GM21515 (cell line): ENCODE results near the gene FGFR2.

Source experiments
- ATAC-seq: cut with Tn5 transposase; IDR thresholded peaks from one replicate; pipeline ENCODE4 v1.9.1; 2021; ENCODE audit not compliant: unreplicated experiment

The FGFR2 gene

GRCh38 chr10:121459279-121459621 is 139.0 kb downstream of the FGFR2 start:
- no peak for ATAC-seq

- no peak for ATAC-seq
Observed at GRCh38 chr10:121457729-121458128, 140.5 kb downstream of the FGFR2 start.

DNA sequence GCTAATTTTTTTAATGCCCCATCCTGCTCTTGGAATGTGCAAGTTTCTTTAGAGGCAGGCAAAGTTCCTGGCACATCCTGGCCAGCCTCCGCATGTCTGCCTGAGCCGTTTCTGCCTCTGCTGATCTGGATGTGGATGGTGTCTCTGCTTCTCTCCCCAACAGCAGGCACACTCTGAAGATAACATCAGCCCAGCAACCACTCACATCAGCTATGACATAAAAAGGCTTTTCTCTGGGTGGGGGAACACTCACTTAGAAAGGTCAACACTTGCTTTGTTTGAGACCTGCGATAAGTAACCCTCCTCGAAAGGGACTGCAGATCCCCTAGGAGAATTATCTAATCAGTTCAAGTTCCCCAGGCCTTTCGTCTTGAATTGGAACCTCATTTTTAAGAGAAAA is 142.9 kb downstream of the FGFR2 start:
- no peak for ATAC-seq

DNA sequence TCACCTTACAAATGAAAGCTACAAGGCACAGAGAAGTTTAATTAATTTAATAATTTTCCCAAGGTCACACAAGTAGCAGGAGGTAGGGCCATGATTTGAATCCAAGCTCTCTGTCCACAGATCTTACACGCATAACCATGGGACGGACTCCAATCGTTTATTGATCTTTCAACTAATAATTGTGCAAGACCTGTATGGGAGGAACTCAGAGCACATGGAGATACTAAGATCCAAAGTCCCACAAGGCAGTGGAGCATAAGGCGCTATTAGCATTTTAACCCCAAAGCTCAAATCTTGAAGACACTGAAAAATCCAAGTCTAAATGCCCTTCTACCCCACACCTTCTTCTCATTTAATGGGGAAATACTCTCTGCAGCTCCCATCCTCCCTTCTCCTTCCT is 143.5 kb downstream of the FGFR2 start:
- ATAC-seq = no peak

GRCh38 chr10:121453160-121453559 is 145.1 kb downstream of the FGFR2 start:
- ATAC-seq = no peak

- ATAC-seq = no peak
Observed at GRCh38 chr10:121452581-121452980, 145.7 kb downstream of the FGFR2 start.

DNA sequence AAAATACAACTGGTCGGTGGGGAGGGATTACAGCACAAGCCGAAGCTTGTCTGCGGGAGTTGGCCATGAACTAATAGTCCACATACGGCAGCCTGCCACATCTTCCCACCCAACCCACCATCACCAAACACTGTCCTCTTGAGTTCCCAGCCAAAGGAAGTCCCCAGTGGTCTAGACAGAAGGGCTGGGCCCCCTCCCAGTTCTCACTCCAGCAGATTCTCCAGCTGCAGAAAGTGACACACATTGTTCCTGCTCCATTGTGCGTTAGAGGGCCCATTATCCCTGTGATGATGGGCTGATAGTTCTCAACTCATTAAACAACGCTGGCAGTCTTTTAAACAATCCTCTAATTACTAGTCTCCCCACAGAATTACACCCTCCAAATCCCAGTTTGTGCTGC is 148.0 kb downstream of the FGFR2 start:
- ATAC-seq = no peak

- peak; percentile 28 for ATAC-seq
Observed at GRCh38 chr10:121449482-121449924, 148.7 kb downstream of the FGFR2 start.

- peak; percentile 97 for ATAC-seq
Observed at GRCh38 chr10:121448766-121449421, 149.3 kb downstream of the FGFR2 start.

DNA sequence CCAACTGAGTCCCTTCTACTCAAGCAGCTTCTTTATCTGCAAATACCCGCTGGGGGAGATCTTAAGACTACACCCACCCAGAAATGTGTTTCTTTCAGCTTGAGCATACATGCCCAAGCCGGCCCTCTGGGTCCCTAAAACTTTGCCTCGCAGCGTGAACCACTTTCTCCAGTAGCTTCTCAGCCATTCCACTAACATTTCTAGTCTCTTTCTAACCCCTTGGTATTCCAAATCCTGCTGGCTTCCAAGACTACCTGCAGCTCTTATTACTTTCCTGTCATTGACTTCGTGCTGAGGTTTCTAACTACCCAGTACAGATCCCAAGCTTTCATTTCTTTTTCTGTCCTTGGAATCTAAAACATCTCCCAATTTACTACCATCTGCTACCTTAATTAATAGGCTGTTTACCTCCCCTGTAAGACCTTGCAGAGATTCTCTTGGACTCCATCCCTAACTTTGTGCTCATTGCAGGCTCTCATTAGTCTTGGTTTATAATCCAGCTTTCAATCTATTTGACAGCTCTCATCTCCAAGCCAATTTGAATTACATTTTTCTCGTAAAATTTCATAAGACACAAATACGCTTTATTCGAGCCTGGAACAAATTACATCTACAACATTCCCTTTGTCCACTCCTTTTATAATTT is 153.6 kb downstream of the FGFR2 start:
- ATAC-seq = no peak

DNA sequence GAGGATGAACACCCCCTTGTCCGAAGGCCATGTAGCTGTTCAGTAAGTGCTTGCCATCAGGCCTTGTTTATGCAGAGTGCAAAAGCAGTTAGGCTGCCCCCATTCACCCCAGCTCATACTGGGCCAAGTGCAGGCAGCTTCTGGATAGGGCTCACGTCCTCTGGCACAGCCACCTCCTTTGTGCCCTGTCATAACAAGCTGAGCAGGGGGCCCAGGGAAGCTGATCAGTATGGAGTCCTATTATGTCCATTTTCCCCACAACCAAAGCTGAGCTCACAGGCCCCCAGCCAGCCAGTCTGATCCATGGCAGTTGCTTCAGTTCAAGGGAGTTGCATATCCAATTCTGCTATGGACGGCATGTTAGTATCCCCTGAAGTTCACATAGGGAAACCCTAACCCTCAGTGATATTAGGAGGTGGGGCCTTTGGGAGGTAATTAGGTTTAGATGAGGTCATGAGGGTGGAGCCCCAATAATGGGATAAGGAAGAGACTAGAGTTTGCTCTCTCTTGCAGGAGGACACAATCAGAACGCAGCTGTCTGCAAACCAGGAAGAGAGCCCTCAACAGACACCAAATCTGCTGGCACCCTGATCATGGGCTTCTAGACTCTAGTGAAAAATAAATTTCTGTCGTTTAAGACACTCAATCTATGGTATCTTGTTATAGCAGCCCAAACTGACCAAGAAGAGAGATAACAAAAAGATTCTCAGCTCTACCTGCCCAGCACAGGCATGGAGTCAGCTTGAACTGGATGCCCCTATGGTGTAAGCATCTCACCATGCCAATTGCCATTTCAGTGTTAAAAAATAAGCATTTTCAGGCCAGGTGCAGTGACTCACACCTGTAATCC is 155.9 kb downstream of the FGFR2 start:
- no peak for ATAC-seq

DNA sequence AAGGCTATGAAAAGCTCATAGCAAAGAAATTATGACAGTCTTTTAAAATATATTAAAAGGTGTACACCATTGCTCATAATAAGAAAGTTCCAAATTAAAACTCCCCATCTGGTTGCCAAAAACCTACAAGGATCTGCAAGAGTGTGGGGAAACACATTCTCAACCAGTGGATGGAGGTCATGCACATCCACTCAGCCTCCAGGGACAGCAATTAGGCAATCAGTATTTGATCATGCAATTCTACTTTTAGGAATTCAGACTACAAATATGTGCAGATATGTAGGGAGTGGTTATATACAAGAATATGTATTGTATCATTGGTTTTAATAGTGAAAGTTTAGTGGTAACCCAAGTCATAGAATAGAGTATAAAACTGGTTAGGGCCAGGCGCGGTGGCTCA is 157.8 kb downstream of the FGFR2 start:
- ATAC-seq = no peak

- no peak for ATAC-seq
Observed at GRCh38 chr10:121438333-121438732, 159.9 kb downstream of the FGFR2 start.

DNA sequence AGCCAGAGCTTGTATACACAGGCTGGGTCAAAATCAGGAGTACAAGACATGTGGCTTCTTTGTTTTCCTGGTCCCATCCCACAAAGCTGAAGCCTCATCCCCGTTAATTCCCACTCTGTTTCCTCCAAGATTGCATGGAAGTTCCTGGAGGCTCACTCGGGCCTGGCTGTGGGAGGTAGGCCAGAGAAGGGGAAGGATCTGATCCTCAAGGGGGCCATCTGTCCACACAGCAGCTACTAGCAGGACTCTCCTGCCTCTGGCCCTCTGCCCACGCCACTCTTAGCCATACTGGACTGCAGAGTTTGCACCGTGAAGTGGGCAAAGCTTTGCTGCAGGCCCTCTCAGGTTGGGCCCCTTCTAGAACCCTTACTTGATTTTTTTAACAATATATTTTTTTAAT is 160.6 kb downstream of the FGFR2 start:
- ATAC-seq = no peak

DNA sequence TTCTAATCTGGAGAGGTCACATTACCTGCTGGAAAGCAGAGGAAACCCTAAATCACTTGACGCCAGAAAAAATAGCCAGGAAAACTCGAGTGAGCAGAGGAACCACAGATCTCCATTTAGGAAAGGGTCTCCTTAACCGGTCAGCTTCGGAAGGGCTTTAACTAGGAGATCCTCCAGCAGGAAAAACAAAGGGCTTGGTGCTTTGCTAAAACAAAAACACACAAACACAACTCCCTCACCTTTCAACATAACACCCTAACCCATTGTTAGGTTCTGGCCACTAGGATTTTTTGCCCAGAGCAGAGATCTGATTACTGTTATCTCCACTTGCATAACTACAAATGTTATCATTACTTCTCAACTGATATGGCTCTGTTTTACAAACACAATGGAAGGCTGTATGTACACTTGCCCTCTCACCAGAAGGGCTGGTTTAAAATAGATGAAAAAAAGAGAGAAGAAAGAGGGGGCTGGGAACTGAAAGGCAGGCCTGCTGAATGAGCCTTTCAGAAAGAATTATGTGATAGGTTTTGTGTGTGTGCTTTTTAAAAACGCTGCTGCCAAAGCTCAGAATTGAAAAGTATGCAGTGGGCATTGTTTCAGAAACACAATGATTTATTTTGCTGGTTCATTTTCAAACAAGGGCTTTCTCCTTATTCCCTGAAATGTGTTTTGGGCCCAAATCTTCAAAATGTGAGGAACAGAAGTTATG is 161.5 kb downstream of the FGFR2 start:
- ATAC-seq = no peak

- no peak for ATAC-seq
Observed at GRCh38 chr10:121436281-121436629, 162.0 kb downstream of the FGFR2 start.

- ATAC-seq = no peak
Observed at GRCh38 chr10:121435099-121435875, 163.0 kb downstream of the FGFR2 start.

GRCh38 chr10:121433965-121434364 is 164.3 kb downstream of the FGFR2 start:
- ATAC-seq = no peak

GRCh38 chr10:121428867-121429266 is 169.4 kb downstream of the FGFR2 start:
- no peak for ATAC-seq
